ENCODE data around the gene ATG14.
"Not testable (repeated sequence)": the region's sequence is repeated elsewhere in the genome, so short reads cannot be mapped to it uniquely, and the experiment has no call there.

Gene ATG14

DNA sequence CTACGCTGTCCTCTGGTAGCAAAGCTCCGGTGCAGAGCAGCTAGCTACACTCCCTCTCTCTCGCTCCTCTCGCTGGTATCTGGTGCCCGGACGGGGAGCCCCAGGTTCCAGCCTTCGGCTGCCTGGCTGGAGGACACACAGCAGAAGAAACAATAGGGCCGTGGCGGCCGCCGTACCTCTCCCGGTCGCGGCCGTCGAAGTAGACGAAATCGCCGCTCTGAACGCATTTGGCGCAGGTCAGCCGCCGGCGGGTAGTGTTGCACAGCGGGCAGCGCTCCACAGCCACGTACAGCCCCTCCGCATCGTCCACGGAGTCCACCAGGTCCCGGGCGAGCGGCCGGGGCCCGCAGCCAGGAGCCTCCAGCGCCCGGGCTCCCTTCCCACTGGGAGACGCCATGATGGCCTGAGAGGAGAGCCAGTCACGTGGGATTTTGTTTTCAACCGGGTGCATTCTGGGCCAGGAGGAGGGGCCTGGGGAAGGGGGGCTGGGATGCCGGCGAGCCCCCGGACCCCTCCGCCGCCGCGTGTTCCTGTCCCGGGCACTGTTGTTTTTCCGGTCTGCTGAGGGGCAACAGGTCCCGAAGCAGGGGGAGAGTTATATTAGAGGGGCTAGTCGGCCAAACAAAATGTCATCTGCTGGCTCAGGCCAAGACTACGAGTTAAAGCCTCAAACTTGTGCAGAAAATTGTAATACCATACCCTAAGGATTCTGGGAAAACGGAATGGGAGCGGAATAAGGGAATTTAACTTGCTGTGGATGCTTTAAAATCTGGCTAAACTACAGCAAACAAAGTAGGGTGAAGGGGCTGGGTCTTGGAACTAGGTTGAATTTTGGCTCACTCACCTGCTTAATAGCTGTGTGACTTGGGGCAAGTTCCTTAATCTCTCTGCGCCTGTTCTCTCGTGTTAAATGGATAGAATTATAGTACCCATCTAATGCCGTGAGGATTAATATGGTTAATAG is at the start of gene ATG14:
TSS of gene ATG14 (minus strand) at position 405 of the 964 bp plus-strand sequence. CDS start at position 397, 8 bp downstream.
- peak; percentile 57 to 61 for DNase-seq

DNA sequence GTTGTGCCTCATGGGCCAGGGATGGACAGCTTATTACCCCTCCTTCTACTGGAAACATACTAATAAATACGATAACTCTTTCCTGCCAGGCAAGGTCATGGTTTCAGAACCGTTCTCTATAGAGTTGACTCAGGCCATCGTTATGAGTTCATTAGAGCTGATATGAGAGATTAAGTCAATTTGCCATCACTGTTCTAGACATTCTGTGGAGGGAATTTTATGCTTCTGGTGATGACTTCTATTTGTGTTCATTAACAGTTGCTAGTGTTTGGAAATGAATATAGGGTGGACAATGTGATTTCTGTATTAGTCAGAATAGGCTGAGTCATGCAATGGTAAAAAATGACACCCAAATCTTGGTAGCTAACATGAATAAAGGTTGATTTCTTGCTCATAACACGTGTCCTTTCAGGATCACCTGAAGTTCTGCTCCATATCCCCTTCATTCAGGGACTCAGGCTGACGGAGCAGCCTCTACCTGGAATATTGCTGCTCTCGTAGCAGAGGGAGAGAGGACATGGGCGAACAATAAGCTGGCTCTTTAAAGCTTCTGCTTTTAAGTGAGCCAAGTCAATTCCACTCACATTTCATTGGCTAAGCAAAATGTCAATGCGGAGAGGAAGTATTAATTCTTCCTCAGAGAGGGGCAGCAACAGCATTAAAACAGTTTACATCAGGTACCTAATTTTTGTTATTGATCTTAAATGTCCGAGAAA is 47.3 kb upstream of the ATG14 start:
- no peak for DNase-seq

DNA sequence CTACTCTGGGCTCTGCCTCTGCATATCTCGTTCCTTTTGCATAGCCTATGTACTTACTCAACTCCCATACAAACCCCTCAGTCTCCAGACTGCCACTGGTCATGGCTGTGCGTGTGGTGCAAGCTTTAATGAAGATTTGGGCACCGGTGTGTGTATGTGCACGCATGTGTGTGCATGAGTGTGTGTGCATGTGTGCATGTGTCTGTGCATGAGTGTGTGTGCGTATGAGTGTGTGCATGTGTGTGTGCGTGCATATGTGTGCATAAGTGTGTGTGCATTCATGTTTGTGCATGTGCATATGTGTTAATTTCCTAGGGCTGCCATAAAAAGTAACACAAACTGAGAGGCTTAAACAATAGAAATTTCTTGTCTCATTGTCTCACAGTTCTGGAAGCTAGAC is 45.9 kb upstream of the ATG14 start:
- no peak for DNase-seq

DNA sequence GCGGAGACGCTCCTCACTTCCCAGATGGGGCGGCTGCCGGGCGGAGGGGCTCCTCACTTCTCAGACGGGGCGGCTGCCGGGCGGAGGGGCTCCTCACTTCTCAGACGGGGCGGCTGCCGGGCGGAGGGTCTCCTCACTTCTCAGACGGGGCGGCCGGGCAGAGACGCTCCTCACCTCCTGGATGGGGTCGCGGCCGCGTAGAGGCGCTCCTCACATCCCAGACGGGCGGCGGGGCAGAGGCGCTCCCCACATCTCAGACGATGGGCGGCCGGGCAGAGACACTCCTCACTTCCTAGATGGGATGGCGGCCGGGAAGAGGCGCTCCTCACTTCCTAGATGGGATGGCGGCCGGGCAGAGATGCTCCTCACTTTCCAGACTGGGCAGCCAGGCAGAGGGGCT is 44.8 kb upstream of the ATG14 start:
- DNase-seq: not testable (repeated sequence)

- no peak for DNase-seq
Measured at GRCh38 chr14:55454264-55455002, 42.8 kb upstream of the ATG14 start.

DNA sequence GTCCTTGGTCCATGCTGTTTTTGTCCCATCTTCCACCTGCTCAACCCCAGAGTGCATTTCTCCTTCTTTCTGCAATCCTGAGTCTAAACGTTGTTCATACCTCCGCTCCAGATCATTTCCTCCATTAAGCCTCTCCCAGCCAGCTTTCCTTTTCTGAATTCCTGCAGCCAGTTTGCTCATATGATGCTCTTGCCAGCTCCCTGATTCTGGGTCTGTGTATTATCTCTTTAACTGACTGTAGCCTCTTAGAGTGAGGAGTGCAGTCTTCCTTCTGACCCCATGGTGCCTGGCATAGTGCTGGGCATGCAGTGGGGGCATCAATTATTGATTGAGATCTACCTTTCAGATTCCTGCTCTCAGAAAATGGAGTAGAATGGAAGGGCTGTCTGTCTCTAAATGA is 40.3 kb upstream of the ATG14 start:
- DNase-seq: no peak

- no peak for DNase-seq
Measured at GRCh38 chr14:55451398-55451797, 39.8 kb upstream of the ATG14 start.

- no peak for DNase-seq
Measured at GRCh38 chr14:55450987-55451386, 39.4 kb upstream of the ATG14 start.

GRCh38 chr14:55450539-55450938 is 38.9 kb upstream of the ATG14 start:
- DNase-seq: no peak

DNA sequence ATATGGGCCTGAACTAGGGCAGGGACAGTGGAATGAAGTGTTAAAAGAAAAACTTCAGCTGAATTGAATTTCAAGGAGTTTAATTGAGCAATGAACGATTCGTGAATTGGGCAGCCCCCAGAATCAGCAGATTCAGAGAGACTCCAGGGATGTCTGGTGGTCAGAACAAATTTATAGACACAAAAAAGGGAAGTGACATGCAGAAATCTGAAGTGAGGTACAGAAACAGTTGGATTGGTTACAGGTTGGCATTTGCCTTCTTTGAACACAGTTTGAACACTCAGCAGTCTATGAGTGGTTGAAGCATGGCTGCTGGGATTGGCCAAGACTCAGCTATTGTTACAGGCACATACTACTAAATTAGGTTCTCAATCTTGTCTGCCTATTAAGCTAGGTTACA is 38.5 kb upstream of the ATG14 start:
- no peak for DNase-seq

- DNase-seq: no peak
Measured at GRCh38 chr14:55449116-55449515, 37.5 kb upstream of the ATG14 start.

DNA sequence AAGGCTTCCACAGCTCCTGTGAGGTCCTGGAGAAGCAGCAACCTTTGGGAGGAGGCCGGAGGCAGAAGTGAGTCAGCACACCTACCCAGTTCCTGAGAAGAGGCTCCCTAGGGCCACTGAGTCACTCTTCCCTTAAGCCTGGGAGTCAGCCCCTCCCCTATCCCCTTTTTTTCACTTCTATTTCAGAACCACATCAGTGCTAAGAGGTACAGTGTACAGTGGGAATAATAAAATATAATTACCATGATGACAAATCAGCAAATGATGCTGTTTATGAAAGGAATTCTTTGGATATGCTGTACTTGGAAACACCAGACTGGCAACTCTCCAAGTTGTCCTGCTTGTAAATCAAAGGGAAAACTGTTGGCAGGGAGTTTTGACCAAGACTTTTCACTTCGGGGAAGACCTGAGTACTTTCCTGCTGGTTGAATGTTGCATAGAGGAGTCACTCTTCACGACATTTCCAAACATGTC is 36.5 kb upstream of the ATG14 start:
- peak in 1 of 2 donors; percentile 15 for DNase-seq

DNA sequence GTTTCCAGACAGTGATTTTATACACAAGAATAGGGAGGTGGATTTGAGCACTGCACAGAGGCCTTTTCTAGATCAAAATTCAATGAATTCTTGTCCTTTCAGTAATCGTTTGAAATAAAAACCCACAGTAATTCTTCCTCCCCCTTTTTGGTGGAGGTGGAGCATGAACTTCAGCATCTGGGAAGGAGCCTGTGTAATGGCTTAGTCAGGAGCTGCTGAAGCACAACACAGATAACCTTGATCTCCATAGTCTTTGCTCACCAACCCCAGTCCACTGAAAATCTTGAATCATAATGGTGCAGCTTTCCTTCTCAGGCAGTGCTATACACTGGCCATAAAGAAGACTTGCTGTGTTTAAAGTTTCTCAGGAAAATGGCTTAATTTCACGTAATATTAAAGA is 35.2 kb upstream of the ATG14 start:
- DNase-seq: no peak

DNA sequence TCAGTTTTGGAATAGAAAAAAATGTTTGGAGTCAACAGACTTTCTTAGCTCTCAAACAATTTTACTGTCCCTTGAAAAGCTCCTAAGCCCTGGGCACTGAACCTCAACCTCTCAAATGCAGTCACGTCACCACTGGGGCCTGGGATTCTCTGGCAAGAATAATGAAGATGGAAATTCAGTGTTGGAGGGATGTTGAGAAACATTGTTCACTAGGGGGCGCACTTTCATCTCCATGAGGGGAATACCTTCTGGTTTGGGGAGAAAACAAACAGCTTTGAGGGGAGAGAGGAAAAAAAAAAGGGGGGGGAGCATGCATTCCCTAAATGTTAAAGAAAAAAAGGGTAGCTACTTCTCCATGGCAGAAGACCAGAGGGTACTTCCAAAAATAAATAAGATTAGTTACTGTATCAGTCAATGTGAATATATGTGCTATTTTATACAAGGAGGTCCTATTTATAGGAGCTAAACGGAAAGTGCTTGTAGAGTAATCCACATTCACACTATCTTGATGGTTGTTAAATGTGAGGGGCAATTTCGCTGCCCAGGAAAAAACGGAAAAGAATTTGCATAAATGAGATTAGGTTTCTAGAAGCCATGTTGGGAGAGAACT is 34.6 kb upstream of the ATG14 start:
- peak; percentile 63 to 70 for DNase-seq

DNA sequence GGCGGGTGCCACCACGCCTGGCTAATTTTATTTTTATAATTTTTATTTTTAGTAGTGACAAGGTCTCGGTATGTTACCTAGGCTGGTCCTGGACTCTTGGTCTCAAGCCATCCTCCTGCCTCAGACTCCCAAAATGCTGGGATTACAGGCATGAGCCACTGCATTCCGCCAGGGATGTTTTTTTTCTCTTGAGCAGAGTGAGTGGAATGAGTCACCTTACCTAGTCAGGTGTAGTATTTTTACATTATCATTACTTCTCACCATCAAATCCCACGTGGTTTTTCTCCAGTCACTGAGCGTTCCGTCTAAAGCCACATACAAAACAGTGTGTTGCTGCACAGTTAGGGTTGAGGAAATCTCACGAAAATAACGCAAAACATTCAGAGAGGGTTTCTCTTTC is 29.7 kb upstream of the ATG14 start:
- no peak for DNase-seq

- no peak for DNase-seq
Measured at GRCh38 chr14:55440385-55440784, 28.8 kb upstream of the ATG14 start, which contains the start of gene TBPL2. Gene TBPL2 (minus strand): TSS chr14:55440616. CDS start chr14:55440449, 167 bp downstream.

DNA sequence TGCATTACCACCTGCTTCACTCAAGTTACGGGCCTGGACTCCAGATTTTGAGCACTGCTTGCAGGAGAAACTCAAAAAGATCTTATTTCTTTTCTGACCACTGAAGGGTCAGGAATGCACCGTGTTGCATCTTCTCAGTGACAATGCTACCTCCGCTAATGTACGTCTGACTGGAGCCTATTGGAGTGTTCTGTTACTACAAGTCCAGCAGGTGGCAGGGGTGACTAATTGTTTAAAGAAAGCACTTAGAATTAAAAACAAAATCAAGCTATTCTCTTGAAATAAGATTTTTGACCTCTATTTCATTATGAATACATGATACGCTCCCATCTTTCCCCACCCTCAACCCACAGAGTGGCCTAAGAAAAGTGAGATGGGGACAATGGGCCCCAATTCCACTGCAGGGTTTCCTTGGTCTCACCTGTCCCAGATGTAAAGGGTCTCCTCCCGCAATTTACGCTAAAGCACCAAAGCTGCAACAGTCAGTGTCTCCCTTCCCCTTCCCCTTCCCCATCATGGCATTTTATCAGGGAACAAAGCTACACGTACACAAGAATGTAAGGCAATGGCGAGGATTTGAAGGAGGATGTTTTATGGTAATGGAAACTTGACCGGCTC is 26.5 kb upstream of the ATG14 start:
- DNase-seq: no peak

DNA sequence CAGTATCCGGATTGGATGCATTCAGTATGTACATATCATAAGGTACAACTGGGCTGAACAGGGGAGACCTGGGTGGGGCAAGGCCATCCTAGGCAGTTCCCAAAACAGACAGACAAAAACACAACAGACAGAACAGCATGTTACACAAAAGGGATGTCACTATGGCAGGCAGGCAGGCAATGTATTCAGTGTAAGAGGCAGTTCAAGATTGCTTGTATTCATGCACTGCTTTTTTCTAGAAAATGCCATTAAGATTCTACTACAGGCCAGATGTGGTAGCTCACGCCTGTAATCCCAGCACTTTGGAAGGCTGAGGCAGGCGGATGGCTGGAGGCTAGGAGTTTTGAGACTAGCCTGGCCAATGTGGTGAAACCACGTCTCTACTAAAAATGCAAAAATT is 25.3 kb upstream of the ATG14 start:
- no peak for DNase-seq

- DNase-seq: no peak
Measured at GRCh38 chr14:55436519-55436918, 24.9 kb upstream of the ATG14 start.

- no peak for DNase-seq
Measured at GRCh38 chr14:55434805-55435174, 23.2 kb upstream of the ATG14 start.

- no peak for DNase-seq
Measured at GRCh38 chr14:55433880-55434804, 22.5 kb upstream of the ATG14 start.
